ENCODE data around the gene E2F2.

DNA sequence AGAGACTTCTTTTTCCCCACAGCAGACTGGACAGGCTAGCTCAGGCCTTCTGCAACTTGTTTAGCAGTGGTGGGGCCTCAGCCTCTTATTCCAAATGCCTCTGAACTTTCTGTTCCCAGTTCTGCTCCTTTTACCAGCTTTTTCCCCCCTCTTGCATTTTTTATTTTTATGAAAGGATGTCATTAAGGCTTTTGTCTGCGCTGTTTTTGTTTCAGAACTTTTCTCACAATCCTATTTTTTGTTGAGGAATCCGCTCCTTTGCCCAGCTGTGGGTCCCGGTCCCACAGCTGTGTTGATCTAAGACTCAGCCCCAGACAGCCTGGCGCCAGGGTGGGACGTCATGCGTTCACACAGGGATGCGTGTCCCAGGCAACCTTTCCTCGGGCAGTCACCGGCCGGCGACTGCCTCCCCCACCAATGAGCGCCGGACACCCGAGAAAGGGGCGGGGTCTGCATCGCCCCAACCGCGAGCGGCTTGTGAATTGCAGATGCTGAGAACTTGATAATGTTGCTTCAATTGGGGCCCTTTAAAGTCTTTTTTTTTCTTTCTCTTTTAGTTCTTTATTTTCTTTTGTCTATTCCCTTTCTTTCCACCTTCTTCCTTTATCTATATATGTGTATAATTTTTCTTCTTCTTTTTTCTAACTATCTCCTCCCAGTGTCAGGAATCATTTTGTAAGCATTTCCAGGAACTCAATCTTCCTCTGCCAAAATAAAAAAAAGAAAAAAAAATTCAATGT, 31.3 kb upstream of the E2F2 start:
- no peak for TF ChIP-seq CTCF (IDR thresholded peaks at IDR 0.05)
- TF ChIP-seq POLR2A (IDR thresholded peaks at IDR 0.05), result peak; percentile 35 to 90

All from heart left ventricle (tissue), 13 donors.